ENCODE data around the gene HNRNPH3. TPM values are rescaled to one million over a fixed set of nuclear protein-coding genes. Genes with fewer than 3 reads are reported as not detected.
"Not testable (repeated sequence)": the region's sequence is repeated elsewhere in the genome, so short reads cannot be mapped to it uniquely, and the experiment has no call there.

HNRNPH3 gene
- total RNA-seq, 3 donors from 2014 or later (not counting 1 experiment from before 2014, with no cell fraction given): 132 to 162 (median 142) TPM

DNA sequence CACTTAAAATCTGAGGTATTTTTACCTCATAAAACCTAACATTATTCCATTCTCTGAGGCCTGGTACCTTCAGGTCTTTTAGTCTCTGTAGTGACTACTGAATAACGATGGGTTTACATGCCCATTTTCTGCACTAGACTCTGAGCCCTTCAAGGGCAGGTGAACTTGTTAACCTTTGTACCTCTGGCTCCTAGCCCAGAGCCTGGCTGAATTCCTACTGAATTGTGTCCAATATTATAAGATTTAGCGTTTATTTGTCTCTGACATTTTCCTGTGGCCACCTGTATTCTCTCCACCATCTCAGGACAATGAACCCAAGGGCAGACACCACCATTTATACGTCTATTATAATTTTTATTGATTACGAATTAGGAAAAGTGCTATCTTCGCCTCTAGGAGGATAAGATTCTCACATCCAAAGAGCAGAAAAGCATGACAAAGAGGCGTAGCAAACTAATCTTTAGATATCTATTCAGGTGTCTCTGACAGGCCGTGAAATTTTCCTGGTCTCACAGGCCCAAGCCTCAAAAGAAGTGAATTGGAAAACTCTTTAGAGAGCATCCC lies 27.9 kb upstream of the HNRNPH3 start:
- 93% methylated on average over 5 of the region's 7 CpGs for WGBS (ENCODE audit: insufficient coverage)
- no peak for TF ChIP-seq CTCF (IDR thresholded peaks at IDR 0.05)
- DNase-seq (no peak), ATAC-seq (no peak)
- H3K36me3 ChIP-seq (ENCODE audit: control insufficient read depth, insufficient read depth, low read length): no peaks in the 10 kb centered on the region
- H3K27me3 ChIP-seq (ENCODE audit: control insufficient read depth, insufficient read depth, low read length): no peaks in the 10 kb centered on the region
- no peaks in the 10 kb centered on the region for H3K4me1 Mint-ChIP-seq
- no peaks in the 10 kb centered on the region for H3K36me3 Mint-ChIP-seq
- H3K4me1 ChIP-seq (ENCODE audit: control insufficient read depth, insufficient read depth, low read length): peaks cover 5% of the 10 kb centered on the region
- no peaks in the 10 kb centered on the region for H3K9me3 Mint-ChIP-seq
- H3K27ac ChIP-seq (ENCODE audit: low read length): no peak overlapping the region
- no peaks in the 10 kb centered on the region for H3K27me3 Mint-ChIP-seq (ENCODE audit: low read depth in 2 of 2)
- no peak overlapping the region for H3K4me3 Mint-ChIP-seq
- intact Hi-C loops (cut with micrococcal nuclease): loop anchor here (5.0 kb wide), 1 partner anchor 447 kb away; no protein-coding TSS in a partner anchor
- H3K27ac Mint-ChIP-seq: no peak overlapping the region
- no peaks in the 10 kb centered on the region for H3K9me3 ChIP-seq (ENCODE audit: control insufficient read depth, insufficient read depth, low read length)
- no peak overlapping the region for H3K4me3 ChIP-seq (ENCODE audit: low read length)

DNA sequence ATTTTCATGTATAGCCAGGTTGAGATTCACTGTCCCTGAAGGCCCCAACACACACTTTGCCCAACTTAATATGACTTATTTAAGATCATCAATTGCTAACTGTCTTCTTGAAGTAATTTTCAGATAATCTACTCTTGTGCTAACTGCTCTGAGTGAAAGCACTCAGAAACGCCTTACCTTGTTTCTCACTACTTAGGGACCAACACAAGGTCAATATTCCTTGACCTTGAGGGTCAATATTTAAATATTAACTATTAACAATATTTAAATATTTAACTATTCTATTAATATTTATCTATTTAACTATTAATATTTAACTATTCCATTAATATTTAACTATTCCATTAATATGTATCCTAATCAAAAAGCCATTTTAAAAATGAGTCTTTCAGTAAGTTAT lies 26.0 kb upstream of the HNRNPH3 start:
- H3K27me3 ChIP-seq (ENCODE audit: control insufficient read depth, insufficient read depth, low read length): no peaks in the 10 kb centered on the region
- Mint-ChIP-seq H3K27ac (no peak overlapping the region), H3K4me3 (no peak overlapping the region), H3K9me3 (no peaks in the 10 kb centered on the region), H3K27me3 (ENCODE audit: low read depth in 2 of 2) (no peaks in the 10 kb centered on the region), H3K36me3 (no peaks in the 10 kb centered on the region), H3K4me1 (no peaks in the 10 kb centered on the region)
- ATAC-seq (no peak), DNase-seq (no peak)
- no peak for TF ChIP-seq CTCF (IDR thresholded peaks at IDR 0.05)
- no peak overlapping the region for H3K4me3 ChIP-seq (ENCODE audit: low read length)
- no peaks in the 10 kb centered on the region for H3K36me3 ChIP-seq (ENCODE audit: control insufficient read depth, insufficient read depth, low read length)
- H3K27ac ChIP-seq (ENCODE audit: low read length): no peak overlapping the region
- no peaks in the 10 kb centered on the region for H3K9me3 ChIP-seq (ENCODE audit: control insufficient read depth, insufficient read depth, low read length)
- no CpG with 5 or more reads among the region's 1 CpG for WGBS (ENCODE audit: insufficient coverage)
- peaks cover 5% of the 10 kb centered on the region for H3K4me1 ChIP-seq (ENCODE audit: control insufficient read depth, insufficient read depth, low read length)
- intact Hi-C loops (cut with micrococcal nuclease): no loop called here

- no peaks in the 10 kb centered on the region for H3K36me3 ChIP-seq (ENCODE audit: control insufficient read depth, insufficient read depth, low read length)
- H3K9me3 Mint-ChIP-seq: no peaks in the 10 kb centered on the region
- H3K27me3 ChIP-seq (ENCODE audit: control insufficient read depth, insufficient read depth, low read length): no peaks in the 10 kb centered on the region
- H3K4me3 ChIP-seq (ENCODE audit: low read length): no peak overlapping the region
- H3K27ac ChIP-seq (ENCODE audit: low read length): no peak overlapping the region
- no peak overlapping the region for H3K27ac Mint-ChIP-seq
- H3K4me1 Mint-ChIP-seq: no peaks in the 10 kb centered on the region
- H3K4me1 ChIP-seq (ENCODE audit: control insufficient read depth, insufficient read depth, low read length): no peaks in the 10 kb centered on the region
- TF ChIP-seq CTCF (IDR thresholded peaks at IDR 0.05): no peak
- H3K27me3 Mint-ChIP-seq (ENCODE audit: low read depth in 2 of 2): no peaks in the 10 kb centered on the region
- intact Hi-C loops (cut with micrococcal nuclease): no loop called here
- no peak for ATAC-seq
- DNase-seq: no peak
- no peaks in the 10 kb centered on the region for H3K9me3 ChIP-seq (ENCODE audit: control insufficient read depth, insufficient read depth, low read length)
- no peak overlapping the region for H3K4me3 Mint-ChIP-seq
- peaks cover 1% of the 10 kb centered on the region for H3K36me3 Mint-ChIP-seq
These were observed 21.3 kb upstream of the HNRNPH3 start for GRCh38 chr10:68310531-68310930.

- intact Hi-C loops (cut with micrococcal nuclease); H3K27me3 ChIP-seq (ENCODE audit: control insufficient read depth, insufficient read depth, low read length); H3K9me3 ChIP-seq (ENCODE audit: control insufficient read depth, insufficient read depth, low read length); H3K4me1 Mint-ChIP-seq; H3K4me1 ChIP-seq (ENCODE audit: control insufficient read depth, insufficient read depth, low read length); DNase-seq; H3K4me3 Mint-ChIP-seq; H3K27ac Mint-ChIP-seq; H3K4me3 ChIP-seq (ENCODE audit: low read length); H3K27ac ChIP-seq (ENCODE audit: low read length); H3K36me3 ChIP-seq (ENCODE audit: control insufficient read depth, insufficient read depth, low read length); ATAC-seq; H3K27me3 Mint-ChIP-seq (ENCODE audit: low read depth in 2 of 2): not testable (repeated sequence)
- Mint-ChIP-seq H3K36me3 (peaks cover 20% of the 10 kb centered on the region), H3K9me3 (peaks cover 7 to 12% of the 10 kb centered on the region in 2 donors)
- 95% methylated on average over 5 of the region's 6 CpGs for WGBS (ENCODE audit: insufficient coverage)
These were observed 16.9 kb upstream of the HNRNPH3 start for GRCh38 chr10:68314930-68315329.

All from natural killer cell (primary cell).